Measurements from ENCODE around the gene RAB3C.

The RAB3C gene

GRCh38 chr5:58606064-58606463 lies 23.2 kb downstream of the RAB3C start:
- no peak for DNase-seq (ENCODE audit: low read depth)

GRCh38 chr5:58615972-58616371 lies 33.1 kb downstream of the RAB3C start:
- no peak for DNase-seq (ENCODE audit: low read depth)

GRCh38 chr5:58617241-58617640 lies 34.4 kb downstream of the RAB3C start:
- no peak for DNase-seq (ENCODE audit: low read depth)

- no peak for DNase-seq (ENCODE audit: low read depth)
Measured at GRCh38 chr5:58620336-58620735, 37.5 kb downstream of the RAB3C start.

GRCh38 chr5:58622936-58623871 lies 40.3 kb downstream of the RAB3C start:
- no peak for DNase-seq (ENCODE audit: low read depth)

- DNase-seq (ENCODE audit: low read depth), result no peak
Measured at GRCh38 chr5:58628626-58629025, 45.8 kb downstream of the RAB3C start.

- no peak for DNase-seq (ENCODE audit: low read depth)
Measured at GRCh38 chr5:58629271-58630159, 46.6 kb downstream of the RAB3C start.

- no peak for DNase-seq (ENCODE audit: low read depth)
Measured at GRCh38 chr5:58631895-58632294, 49.0 kb downstream of the RAB3C start.

- DNase-seq (ENCODE audit: low read depth), result no peak
Measured at GRCh38 chr5:58635416-58635815, 52.5 kb downstream of the RAB3C start.

- no peak for DNase-seq (ENCODE audit: low read depth)
Measured at GRCh38 chr5:58640011-58640410, 57.1 kb downstream of the RAB3C start.

GRCh38 chr5:58641533-58641932 lies 58.7 kb downstream of the RAB3C start:
- DNase-seq (ENCODE audit: low read depth), result no peak

GRCh38 chr5:58648846-58649245 lies 66.0 kb downstream of the RAB3C start:
- DNase-seq (ENCODE audit: low read depth), result no peak

- no peak for DNase-seq (ENCODE audit: low read depth)
Measured at GRCh38 chr5:58649716-58650115, 66.8 kb downstream of the RAB3C start.

GRCh38 chr5:58653521-58653920 lies 70.6 kb downstream of the RAB3C start:
- no peak for DNase-seq (ENCODE audit: low read depth)

- no peak for DNase-seq (ENCODE audit: low read depth)
Measured at GRCh38 chr5:58666141-58666540, 83.3 kb downstream of the RAB3C start.

- DNase-seq (ENCODE audit: low read depth), result no peak
Measured at GRCh38 chr5:58666598-58667581, 84.0 kb downstream of the RAB3C start.

- no peak for DNase-seq (ENCODE audit: low read depth)
Measured at GRCh38 chr5:58670582-58670981, 87.7 kb downstream of the RAB3C start.

GRCh38 chr5:58671155-58671554 lies 88.3 kb downstream of the RAB3C start:
- DNase-seq (ENCODE audit: low read depth), result no peak

- DNase-seq (ENCODE audit: low read depth), result no peak
Measured at GRCh38 chr5:58672521-58672920, 89.6 kb downstream of the RAB3C start.

- DNase-seq (ENCODE audit: low read depth), result no peak
Measured at GRCh38 chr5:58674070-58674469, 91.2 kb downstream of the RAB3C start.

- no peak for DNase-seq (ENCODE audit: low read depth)
Measured at GRCh38 chr5:58674711-58675110, 91.8 kb downstream of the RAB3C start.

GRCh38 chr5:58675341-58675740 lies 92.5 kb downstream of the RAB3C start:
- no peak for DNase-seq (ENCODE audit: low read depth)
